HG03432 (cell line): ENCODE measurements around the gene TEKT3.

Source experiments
- ATAC-seq: cut with Tn5 transposase; IDR thresholded peaks from one replicate; pipeline ENCODE4 v1.9.1; 2021; ENCODE audit warnings: mild to moderate bottlenecking, moderate library complexity; ENCODE audit not compliant: unreplicated experiment

The TEKT3 gene

DNA sequence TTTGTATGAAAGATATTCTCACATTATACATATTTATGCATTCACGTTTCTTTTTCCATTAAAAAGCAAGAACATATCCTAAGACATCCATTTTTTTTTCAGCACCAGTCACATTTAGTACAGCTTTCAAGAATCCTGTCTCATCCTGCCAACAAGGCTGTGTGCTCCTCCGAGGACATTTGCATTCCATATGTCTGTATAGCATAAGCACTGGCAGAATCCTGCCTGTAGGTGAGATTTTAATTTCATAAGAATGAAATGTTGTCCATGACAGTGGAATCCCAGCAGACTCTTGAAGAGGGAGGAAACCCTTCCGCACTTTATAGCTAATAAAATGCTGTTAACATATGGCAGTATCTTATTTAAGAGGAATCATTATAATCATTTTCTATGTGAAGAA lies 73.4 kb downstream of the TEKT3 start:
- ATAC-seq, result no peak

DNA sequence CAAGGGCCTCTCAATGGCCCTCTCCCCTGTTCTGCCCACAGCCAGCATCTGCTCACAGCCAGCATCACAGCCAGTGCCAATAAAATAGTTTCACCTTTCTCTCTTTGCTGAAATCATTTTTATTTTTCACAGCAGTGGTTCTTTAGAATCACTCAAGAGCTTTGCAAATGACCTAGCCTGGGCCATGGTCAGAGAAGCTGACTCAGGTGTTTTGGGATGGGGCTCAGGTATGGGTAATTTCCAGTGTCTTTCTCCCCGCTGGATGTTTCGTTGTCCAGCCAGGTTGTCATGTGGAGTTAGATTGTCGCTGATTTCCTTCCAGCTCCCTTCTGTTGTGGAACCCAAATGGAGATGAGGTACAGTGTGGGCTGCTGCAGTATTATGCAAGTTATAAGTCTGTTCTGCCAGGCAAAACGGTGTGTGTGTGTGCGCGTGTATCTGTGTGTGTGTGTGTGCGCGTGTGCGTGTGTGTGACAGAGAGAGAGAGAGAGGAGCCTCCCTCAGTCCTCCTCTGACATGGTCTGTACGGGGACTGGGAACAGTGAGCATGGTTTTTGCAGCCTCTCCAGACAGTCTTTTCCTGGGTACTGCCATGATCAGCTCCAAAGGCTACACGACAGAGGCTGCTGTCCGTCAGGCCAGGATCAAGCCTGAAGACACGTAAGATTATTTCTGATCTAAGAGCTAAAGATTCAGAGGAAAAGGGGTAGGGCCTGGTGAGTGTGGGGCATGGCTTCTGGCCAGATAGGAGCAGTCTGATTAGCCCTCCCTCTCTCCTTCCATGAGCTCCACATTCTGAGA lies 74.9 kb downstream of the TEKT3 start:
- ATAC-seq, result no peak

DNA sequence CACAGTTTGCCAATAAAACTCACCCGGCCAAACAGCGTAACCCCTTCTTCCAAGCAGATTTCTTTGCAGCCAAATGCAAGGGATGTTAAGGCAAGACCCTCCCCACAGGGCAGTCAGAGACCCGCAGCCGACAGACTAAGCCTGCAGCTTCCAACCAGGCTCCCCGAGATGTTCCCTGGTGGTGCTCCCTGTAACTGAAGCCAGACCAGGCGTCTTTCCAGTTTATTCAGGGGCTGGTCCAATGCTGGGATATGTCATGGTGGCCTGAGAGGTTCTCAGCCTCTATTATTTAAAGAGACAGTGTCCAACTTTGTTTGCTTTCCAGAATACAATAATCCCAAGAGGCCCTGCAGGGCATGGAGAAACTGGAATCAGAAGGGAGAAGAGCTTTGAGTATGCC lies 76.3 kb downstream of the TEKT3 start, which contains the start of gene PMP22:
TSS of gene PMP22 (minus strand) at position 196 of the 400 bp plus-strand sequence. CDS start 4,599 bp downstream, outside the sequence.
- no peak for ATAC-seq

DNA sequence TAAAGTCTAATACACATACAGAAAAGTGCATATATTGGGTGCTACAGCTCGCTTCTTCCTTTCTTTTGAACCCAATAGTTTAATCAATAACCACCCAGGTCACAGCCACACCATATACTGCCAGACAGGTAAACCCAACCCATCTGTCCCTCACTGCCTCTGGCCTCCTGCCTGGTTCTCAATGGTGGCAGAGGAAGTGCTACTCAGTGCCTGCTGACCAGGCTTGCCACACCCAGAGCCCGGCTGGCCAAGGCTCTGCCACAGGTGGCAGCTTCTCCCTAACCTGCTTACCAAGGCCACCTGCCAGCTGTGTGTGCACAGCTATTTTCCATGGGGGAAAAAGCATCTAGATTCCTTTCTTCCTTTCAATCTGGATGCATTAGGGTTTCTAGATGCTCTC lies 76.9 kb downstream of the TEKT3 start:
- no peak for ATAC-seq

DNA sequence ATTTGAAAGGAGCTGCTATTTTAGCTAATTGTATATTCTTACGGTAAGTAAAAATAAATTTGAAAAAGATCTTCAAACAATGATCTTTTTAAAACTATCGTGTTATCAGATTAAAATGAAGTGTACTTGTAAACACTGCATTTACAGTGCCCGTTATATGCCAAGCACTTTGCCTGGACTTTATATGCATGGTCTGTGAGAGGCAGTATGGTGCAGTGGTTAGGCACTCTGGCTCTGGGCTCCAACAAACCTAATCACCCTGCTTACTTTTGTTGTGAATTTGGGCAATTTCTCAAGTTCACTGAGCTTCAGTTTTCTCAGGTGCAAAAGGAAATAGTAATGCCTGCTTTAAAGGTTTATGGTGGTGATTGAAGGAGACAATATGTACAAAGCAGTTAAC lies 77.7 kb downstream of the TEKT3 start:
- no peak for ATAC-seq

DNA sequence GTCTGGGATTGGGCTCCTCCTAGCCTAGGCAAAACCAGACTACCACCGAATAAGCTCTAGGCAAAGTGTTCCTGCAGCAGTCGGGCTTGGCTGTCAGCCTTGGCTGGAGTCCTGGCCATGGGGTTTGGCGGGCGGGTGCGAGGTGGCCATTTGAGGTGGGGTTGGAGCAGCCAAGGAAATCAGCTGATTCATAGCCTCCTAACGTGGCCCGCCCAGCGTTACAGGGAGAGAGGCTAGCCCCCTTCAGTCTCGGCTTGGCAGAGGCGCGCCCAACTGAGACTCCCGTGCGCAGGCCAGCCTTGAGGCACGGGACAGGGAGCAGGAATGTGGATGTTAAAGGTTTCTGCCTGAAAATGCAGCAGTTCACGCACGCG lies 78.2 kb downstream of the TEKT3 start:
- ATAC-seq, result no peak

DNA sequence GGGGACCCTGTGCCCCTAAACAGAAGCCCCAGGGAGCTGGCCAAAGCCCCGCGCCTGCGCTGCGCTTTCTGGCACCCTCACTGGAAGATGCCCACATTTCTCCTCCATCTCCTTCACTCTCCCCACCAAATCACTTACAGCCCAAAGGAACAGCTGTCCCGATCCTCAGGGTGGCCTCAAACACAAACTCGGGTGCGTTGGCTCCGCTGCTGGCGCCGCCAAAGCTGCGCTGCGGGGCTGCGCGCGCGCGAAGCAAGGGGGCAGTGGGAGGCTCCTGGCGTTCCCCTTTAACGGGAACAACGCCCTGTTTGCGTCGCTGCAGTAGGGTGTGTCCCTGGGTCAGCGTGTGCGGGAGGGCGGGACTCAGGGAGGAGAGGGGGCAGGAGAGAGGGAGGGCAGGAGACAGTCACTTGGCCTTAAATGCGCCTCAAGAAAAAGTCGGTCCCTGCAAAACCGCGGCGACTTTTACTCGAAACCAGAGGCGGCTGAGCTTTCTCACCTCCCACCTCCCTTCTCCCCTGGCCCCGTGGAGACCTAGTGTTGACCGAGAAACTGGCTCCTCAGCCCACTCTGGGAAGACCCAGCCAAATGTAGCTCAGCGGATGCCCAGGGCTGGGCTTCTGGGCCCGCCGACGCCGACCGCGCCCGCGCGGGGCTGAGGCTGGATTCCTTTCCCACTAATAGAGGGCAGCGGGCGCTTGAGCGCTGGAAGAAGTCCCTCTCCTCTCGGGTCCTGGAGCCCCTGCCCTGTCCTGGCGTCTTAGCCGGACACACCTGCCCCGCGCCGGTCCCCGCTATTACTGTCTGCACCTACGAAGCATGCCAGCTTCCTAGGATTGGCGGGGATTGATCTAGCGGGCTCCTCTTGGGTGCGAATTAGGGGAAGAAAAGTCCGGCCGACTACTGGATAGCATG lies 78.8 kb downstream of the TEKT3 start:
- ATAC-seq, result no peak

DNA sequence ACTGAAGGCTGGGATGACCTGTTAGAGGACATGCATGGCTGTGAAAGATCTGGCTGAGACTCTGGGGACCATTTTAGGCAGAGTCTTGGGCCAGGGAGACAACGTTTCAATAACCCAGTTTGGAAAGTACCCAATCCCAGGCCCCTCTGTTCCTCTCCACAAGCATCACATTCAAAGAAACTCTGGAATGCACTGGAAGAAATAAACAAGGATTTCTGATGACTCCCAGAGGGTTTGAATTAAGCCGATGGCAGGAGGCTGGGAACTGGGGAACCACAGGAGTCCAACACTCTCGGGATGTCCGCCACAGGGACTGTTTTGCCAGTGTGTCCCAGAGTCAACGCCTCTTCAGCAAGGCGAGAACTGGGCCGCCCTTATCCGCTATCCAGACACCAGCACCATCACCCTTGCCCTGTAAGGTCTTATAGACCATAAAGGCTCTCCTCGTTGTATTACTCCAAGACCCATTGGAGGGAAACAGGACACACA lies 79.6 kb downstream of the TEKT3 start:
- ATAC-seq, result no peak

DNA sequence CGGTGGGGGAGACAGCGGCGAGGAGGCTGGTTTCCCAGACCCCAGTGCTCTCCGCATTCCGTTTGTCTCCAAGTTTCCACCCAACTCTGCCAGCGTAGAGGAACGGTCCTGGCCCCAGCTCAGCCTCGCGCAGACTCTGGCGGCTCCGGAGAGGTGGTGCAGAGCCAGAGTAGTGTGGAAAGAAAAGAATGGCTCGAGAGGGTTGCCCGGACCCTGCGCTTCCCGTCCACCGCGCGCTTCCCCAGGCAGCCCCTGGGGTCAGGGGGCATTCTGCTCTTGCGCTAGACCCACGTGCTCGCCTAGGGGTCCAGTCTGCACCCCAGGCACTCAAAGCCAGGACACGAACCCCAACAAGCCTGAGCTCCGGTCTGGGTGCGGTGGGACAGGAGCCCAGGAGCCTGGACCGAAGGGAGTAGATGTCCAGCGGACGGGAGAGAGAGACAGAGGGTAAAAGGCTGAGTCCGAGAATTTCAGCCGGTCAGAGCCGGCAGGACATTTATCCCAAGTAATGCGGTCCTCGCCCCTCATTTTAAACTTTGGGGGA lies 80.1 kb downstream of the TEKT3 start:
- ATAC-seq, result no peak

DNA sequence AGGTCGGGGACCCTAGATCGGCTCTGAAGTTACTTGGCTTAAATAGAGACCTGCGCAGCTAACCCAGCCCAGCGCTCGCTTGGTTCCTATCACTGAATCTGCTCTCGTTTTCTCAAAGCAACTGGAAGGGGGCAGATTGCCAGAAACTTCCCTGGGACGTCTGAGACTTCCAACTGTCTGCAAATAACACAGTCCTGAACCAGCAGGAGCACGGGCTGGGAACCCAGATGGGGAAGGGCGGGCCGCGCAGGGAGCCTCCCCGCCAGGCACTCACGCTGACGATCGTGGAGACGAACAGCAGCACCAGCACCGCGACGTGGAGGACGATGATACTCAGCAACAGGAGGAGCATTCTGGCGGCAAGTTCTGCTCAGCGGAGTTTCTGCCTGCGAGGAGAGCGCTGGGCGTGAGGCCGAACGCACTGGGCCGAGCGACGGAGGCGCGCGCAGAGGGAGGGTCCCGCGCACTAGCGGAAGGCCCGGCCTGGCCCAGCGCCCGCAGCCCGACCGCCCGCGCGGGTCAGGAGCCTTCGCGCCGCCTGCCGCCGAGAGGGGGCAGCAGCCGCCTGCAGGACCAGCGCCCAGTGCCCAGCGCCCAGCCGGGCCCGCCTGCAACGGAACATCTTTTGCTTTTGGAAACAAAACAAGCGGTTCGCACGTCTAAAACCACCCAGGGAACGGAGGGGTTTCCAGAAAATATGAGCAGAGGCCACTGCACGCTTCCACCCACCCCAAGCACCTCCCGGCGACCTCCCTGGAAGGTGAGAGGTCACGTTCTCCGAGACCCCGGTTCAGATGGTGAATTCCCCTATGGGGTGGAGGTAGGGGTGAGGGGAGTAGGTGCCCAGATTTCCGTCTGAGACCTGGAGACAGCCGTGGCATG lies 80.8 kb downstream of the TEKT3 start:
- ATAC-seq, result peak; percentile 43

DNA sequence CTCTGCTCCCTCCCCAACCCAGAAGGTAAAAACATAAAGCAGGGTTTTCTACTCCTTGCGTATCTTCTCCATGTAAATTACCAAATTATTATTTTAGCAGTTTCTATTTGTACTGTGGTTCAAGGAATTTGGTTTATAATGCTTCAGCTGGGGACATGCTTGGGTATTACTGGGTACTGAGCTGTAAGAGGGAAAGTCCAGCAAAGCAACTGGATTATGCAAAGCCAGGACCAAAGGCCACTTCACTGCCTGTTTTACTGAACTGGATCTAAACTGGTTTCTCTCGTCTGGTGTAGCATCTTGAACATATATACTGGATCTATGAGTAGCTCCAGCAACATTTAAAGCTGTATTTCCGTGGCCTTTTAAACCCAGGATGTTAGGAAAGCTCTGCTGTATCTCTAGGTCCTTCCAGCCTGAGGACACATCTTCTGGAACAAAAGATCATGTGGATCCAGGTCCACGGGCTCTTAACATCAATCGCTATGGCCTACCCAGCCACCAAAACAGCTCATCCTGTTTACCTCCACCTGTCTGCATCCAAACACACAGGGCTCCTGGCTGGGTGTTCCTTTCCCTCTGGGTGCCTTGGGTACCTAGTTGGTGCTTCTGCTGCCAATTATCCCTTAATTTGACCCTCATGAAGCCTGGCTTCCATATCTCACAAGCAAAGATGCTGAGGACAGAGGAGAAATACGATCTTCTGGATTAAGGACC lies 83.4 kb downstream of the TEKT3 start:
- no peak for ATAC-seq

DNA sequence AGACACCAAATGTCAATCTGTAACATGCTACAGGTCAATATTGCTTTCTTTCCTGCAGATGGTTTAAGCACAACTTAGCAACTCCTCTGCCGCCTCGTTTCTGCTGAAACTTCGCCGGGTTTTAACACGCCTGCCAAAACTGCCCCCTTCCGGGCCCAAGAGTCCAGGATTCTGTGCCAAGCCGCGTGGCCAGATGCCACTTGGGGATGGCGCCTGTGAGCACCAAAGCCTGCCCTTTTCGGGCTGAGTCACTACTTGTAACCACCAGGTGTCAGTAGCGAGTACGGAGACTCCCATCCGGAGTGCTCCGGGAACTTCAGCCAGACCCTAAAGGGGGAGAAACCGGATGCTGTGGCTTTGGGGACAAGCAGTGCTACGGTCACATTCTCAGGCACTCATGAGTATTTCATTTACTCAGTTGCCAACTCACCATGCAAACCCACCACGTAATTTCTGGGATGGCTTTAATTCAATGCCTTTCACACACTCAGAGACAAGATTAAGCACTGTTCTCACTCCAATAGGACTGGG lies 84.1 kb downstream of the TEKT3 start:
- ATAC-seq, result peak; percentile 85

DNA sequence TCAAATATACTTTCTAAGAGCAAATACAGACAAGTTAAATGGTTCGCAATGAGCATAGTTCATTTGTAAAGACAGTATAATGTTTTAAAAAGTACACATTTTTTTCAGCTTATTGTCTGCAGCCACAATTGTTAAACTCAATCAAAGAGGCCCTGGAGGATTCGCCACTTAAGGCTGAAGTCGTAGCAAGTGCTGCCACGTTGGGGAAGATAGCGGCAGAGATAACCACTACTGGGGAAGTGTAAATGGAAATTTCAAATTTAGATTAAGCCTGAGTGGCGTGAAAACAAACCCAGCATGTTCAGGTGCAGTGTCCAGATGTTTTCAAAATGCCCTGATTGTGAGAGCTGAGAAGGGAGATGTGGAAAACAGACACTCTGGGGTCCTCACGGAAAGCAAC lies 84.7 kb downstream of the TEKT3 start:
- no peak for ATAC-seq

DNA sequence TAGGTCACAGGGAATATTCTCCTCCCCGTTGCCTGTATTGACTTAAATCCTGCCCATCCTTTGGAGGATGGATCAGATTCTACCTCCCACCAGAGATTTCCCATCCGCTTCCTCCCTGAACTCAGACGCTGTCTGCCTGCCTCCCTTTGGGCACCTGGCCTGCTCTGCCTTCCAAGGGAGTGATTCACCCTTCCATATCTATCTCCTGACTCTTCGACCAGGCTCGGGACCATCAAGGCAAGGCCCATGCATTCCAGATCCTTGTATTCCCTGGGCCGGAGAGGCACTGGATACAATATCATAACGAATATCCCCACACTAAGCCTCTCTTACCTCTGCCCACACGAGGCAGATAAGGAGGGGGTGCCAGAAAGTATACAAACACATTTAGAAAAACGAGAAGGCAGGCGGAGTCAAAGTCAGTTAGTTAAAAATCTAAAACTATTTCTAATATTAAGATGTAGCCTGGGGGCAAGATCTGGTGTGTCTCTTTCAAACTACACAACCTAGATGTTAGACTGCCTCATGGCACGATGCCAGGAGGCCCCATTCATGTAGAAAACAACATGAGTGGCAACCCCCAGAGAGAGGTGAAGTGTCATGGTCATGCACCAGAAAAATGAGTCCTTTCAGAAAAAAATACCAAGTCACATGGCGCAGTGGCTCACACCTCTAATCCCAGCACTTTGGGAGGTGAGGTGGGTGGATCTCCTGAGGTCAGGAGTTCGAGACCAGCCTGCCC lies 85.5 kb downstream of the TEKT3 start:
- no peak for ATAC-seq
